ENCODE data around the gene VSTM4.
A peak's percentile ranks its signal among the peaks of the same experiment; 100 is the strongest.

The VSTM4 gene

DNA sequence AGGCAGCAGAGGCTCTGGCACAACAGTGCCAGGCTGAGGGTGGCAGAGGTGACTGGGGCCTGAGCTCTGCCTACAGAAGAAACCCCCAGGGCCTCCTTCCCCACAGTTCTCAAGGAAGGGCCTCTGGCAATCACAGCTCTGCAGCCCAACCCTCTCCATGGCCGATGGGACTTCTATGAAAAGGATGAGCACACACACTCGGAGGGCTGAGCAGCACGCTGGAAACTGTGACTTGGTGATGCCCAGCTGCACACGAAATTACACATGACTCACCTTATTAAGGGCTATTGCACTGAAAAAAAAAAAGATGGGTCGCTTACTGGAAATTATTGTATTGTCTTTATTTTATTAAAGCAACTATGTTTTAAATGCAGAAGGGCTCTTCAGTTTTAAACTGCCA, 132.7 kb downstream of the VSTM4 start:
- DNase-seq (ENCODE audit: low read depth, low spot score) = no peak
- TF ChIP-seq, protein P1, sequence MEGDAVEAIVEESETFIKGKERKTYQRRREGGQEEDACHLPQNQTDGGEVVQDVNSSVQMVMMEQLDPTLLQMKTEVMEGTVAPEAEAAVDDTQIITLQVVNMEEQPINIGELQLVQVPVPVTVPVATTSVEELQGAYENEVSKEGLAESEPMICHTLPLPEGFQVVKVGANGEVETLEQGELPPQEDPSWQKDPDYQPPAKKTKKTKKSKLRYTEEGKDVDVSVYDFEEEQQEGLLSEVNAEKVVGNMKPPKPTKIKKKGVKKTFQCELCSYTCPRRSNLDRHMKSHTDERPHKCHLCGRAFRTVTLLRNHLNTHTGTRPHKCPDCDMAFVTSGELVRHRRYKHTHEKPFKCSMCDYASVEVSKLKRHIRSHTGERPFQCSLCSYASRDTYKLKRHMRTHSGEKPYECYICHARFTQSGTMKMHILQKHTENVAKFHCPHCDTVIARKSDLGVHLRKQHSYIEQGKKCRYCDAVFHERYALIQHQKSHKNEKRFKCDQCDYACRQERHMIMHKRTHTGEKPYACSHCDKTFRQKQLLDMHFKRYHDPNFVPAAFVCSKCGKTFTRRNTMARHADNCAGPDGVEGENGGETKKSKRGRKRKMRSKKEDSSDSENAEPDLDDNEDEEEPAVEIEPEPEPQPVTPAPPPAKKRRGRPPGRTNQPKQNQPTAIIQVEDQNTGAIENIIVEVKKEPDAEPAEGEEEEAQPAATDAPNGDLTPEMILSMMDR (IDR thresholded peaks at IDR 0.05; ENCODE audit: insufficient read depth, low read length, missing control alignments) = no peak
- ChIA-PET CTCF (interaction anchor here (1.0 to 6.8 kb wide), 9 partner anchors 30 to 535 kb away, joined by 3 to 52 read pairs (median 4); no protein-coding TSS in a partner anchor), POLR2A (no interaction called here)
- H3K4me3 ChIP-seq (ENCODE audit: low read depth, low read length) = no peak overlapping the region

DNA sequence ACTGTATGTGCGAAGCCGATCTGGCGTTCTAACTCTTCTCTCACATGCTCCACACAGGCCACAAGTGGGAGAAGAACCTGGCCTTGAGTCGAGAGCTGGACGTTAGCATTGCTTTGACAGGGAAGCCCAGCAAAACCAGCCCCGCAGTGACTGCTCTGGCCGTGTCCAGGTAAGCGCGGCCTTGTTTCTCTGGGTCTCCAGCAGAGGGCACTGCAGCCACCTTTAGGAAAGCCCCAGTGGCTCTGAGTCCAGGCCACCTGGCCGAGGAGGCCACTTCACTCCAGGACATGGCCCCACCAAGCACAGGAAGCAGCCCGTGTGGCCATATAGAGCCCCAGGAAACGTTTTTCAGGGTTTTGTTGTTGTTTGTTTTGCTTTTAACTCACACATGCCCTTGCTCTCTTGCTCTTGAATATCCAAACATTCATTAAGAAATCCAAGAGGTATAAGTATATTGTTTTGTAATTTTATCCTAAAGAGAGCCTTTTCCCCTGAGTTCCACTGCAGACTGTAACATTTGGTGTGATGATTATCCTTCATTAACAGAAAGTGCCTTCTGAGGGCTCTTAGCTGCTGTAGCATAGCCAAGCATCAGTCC, 133.9 kb downstream of the VSTM4 start:
- no peak for DNase-seq (ENCODE audit: low read depth, low spot score)
- no peak overlapping the region for H3K4me3 ChIP-seq (ENCODE audit: low read depth, low read length)
- ChIA-PET CTCF (interaction anchor here (0.6 to 6.8 kb wide), 16 partner anchors 9 to 536 kb away, joined by 3 to 52 read pairs (median 3); no protein-coding TSS in a partner anchor), POLR2A (no interaction called here)
- TF ChIP-seq, protein P1 (IDR thresholded peaks at IDR 0.05; ENCODE audit: insufficient read depth, low read length, missing control alignments) = peak; percentile 90

DNA sequence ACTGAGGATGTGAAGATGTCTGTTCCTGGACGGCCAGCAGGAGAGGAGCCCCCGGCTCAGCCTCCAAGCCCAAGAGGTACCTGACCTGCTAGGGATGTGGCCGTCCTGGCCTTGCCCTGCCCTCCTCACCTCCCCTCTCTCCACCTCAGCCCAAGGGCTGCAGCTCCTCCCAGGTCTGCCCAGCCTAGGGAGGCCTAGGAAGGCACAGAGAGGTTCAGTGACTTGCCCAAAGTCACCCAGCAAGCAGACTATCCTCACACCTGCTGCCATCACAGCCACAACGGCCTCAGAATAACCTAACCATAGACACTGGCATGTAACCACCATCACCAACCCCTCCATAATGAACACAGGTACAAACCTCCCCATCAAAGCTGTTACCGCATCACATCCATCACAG, 137.0 kb downstream of the VSTM4 start:
- ChIA-PET CTCF (interaction anchor here (0.7 to 6.8 kb wide), 4 partner anchors 185 to 1843 kb away, joined by 3 to 52 read pairs (median 4); no protein-coding TSS in a partner anchor), POLR2A (no interaction called here)
- DNase-seq (ENCODE audit: low read depth, low spot score) = no peak
- H3K4me3 ChIP-seq (ENCODE audit: low read depth, low read length) = no peak overlapping the region
- TF ChIP-seq, protein P1 (IDR thresholded peaks at IDR 0.05; ENCODE audit: insufficient read depth, low read length, missing control alignments) = no peak

DNA sequence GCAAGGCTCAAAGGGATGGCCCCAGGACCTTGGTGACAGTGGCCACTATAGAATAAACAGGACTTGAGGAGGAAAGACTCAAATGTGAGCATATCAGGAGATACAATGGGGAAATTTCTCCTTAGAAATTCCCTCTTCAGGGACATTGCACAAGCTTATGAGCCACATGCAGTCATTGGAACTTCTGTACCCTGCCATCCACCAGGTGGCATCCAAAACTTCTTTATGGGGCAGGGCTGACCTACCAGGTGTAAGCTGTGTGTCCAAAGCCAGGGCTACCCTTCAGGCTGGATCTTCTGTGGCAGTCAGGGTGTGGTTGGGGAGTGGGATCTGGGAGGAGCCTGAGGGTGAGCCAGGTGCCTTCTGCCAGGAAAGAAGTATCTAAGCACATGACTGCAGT, 139.1 kb downstream of the VSTM4 start:
- ChIA-PET POLR2A (no interaction called here), CTCF (interaction anchor here (0.8 to 1.7 kb wide), 5 partner anchors 185 to 542 kb away, joined by 3 to 7 read pairs (median 4); no protein-coding TSS in a partner anchor)
- TF ChIP-seq, protein P1 (IDR thresholded peaks at IDR 0.05; ENCODE audit: insufficient read depth, low read length, missing control alignments) = peak; percentile 19
- DNase-seq (ENCODE audit: low read depth, low spot score) = no peak
- no peak overlapping the region for H3K4me3 ChIP-seq (ENCODE audit: low read depth, low read length)

DNA sequence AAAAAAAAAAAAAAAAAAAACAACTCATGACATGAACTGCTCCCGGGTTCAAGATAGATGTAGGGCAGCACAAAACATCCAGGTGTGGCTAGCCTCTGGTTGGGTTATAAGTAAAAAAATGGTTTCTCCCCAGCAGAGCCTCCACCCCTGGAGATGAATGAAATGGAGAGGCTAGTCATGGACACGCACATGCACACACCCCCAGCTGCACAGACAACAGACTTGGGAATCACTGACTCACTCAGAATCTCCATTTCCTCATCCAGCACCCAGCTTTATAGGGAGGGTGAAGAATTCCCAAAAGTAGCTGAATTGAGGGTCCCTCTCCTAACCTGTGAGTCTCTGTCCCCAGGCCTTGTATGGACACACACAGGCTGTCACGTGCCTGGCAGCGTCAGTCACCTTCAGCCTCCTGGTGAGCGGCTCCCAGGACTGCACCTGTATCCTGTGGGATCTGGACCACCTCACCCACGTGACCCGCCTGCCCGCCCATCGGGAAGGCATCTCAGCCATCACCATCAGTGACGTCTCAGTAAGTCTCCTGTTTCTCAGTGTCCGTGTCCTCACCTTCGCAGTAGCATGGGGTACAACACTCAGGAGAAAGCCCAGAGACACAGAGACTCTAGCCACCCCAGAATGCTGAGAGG, 140.7 kb downstream of the VSTM4 start:
- no peak overlapping the region for H3K4me3 ChIP-seq (ENCODE audit: low read depth, low read length)
- DNase-seq (ENCODE audit: low read depth, low spot score) = no peak
- ChIA-PET CTCF (interaction anchor here (1.0 kb wide), 1 partner anchor 423 kb away, joined by 3 read pairs; no protein-coding TSS in a partner anchor), POLR2A (no interaction called here)
- TF ChIP-seq, protein P1 (IDR thresholded peaks at IDR 0.05; ENCODE audit: insufficient read depth, low read length, missing control alignments) = no peak

DNA sequence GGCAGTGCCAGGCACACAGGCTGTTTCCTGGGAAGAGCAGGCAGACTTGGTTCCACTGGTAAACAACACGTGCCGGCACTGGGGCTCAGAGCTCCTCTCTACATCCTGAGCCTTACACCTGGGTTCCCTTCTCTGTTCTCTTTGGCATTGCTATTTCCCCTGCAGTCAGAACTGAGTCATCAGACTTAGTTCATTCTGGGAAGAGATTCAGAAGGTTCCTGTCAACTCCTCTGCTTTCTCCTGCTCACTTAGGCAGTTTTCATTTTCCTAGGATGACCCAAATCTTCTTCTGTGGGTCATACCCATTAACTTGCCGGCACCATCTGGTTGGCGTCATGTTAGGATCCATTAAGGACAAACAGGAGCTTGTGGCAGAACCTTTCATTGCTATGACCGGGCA, 142.3 kb downstream of the VSTM4 start:
- TF ChIP-seq, protein P1 (IDR thresholded peaks at IDR 0.05; ENCODE audit: insufficient read depth, low read length, missing control alignments) = no peak
- ChIA-PET CTCF (no interaction called here), POLR2A (no interaction called here)
- DNase-seq (ENCODE audit: low read depth, low spot score) = no peak
- no peak overlapping the region for H3K4me3 ChIP-seq (ENCODE audit: low read depth, low read length)
